ENCODE data around the gene NACAD.

Gene NACAD

DNA sequence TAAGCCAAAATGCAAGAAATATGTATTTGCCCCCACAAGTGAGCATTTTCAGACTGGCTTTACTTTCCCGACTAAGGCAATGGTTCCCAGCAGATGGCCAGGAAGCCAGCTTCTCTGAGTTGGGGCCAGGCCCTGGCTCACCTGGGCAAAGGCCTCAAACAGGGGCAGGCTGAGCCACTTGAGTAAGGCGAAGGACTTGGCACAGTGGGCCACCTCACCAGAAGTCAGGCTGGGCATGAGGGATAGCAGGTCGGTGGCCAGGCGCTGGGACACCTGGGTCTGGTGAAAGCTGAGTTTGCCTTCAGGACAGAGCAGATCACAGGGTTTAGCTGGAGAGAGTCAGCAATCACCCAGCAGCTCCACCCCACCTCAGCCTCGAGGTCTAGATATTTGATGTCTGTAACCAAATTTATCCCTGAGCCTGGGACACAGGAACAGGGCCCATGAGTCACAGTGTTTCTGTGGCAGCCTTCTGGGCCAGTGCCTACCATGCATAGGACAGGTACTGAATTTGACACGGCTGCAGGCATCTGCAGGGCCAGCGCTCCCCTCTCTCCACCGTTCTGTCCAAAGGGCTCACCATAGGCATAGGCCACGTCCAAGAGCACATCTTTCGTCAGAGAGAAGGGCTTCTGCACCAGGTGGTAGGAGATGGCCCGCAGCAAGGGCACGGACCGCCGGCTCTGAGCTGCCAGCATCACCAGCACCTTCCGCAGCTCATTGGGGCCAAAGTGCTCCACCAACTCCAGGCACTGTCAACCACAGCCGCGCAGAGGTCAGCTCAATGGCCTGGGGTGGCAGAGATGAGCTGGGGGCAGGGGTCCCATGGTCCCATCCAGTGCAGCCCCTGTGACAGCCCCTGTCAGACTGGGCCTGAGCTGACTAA is 15.4 kb upstream of the NACAD start:
- Histone ChIP-seq H3K27me3 (ENCODE audit: control insufficient read depth, insufficient read depth, low read length) (no peaks in the 10 kb centered on the region), H3K4me3 (ENCODE audit: low read length) (no peak overlapping the region), H3K9me3 (ENCODE audit: control insufficient read depth, insufficient read depth, low read length) (no peaks in the 10 kb centered on the region), H3K4me1 (ENCODE audit: control insufficient read depth, insufficient read depth, low read length) (no peaks in the 10 kb centered on the region), H3K27ac (ENCODE audit: low read length) (no peak overlapping the region), H3K36me3 (ENCODE audit: control insufficient read depth, insufficient read depth, low read length) (peaks cover 86% of the 10 kb centered on the region)
- WGBS (ENCODE audit: insufficient coverage, insufficient read length), result no CpG with 5 or more reads among the region's 17 CpGs
- DNase-seq (ENCODE audit: low read depth, low spot score), result no peak

DNA sequence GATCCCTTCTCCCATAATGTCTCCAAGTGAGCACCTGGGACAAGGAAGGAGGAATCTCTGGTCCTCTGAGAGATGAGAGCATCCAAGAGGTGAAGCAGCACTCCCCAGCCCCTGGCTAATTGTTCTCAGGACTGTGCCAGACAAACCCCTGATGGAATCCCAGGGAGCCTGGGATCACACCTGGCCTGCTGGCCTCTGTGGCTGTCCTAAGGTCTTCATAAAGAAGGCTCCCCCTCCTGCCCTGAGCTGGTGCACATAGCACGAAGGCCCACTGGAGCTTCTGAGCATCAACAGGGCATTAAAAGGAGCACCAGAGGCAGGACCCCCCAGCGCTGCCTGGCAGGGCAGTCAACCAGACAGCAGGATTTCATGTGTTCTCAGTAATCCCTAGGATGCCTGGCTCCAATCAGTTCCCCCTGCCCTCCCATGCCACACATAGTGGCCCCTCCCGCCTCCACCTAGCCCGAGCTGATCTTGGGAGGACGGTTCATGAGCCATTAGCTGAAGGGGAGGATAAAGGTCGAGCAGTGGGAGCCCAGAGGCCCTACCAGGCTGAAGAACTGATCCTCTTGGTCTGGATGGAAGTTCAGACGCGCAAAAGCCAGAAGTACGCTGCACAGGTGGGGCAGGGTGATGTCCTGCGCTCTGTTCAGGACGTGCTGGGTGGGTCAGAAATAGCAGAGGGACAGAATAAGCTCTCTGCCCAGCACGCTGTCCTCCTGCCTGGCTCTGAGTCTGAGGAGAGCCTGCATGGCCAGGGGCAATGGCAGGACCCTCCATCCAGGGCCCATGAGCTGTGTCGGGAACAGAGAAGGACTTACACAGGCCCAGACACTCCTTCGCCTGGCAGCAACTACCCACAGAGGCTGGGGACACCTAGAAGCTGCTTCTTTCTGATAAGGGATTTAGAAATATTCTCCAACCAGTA is 14.3 kb upstream of the NACAD start:
- WGBS (ENCODE audit: insufficient coverage, insufficient read length), result no CpG with 5 or more reads among the region's 14 CpGs

DNA sequence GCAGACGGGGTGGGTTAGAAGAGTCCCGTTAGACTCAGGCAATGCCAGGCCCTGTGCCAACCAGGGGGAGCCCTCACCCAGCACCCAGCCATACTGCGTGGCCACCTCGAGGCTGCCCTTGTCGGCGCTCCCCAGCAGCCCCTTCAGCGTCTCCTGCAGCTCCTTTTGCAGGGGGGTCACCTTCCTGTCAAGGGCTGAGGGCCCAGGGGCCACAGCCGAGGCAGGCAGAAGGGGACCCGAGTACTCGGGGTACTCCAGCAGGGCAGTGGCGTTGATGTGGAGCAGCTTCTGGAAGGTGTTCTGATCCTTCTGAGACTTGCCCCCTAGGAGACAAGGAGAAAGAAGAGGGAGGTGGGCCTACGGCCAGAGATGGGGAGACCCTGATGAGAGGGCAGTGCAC is 13.0 kb upstream of the NACAD start:
- Histone ChIP-seq H3K36me3 (ENCODE audit: control insufficient read depth, insufficient read depth, low read length) (peaks cover 71% of the 10 kb centered on the region), H3K27me3 (ENCODE audit: control insufficient read depth, insufficient read depth, low read length) (no peaks in the 10 kb centered on the region), H3K27ac (ENCODE audit: low read length) (no peak overlapping the region), H3K4me1 (ENCODE audit: control insufficient read depth, insufficient read depth, low read length) (no peaks in the 10 kb centered on the region), H3K9me3 (ENCODE audit: control insufficient read depth, insufficient read depth, low read length) (no peaks in the 10 kb centered on the region), H3K4me3 (ENCODE audit: low read length) (no peak overlapping the region)
- no peak for DNase-seq (ENCODE audit: low read depth, low spot score)
- no CpG with 5 or more reads among the region's 12 CpGs for WGBS (ENCODE audit: insufficient coverage, insufficient read length)

More for the DNA sequence above, 14.3 kb upstream of the NACAD start:
- peaks cover 78% of the 10 kb centered on the region for H3K36me3 ChIP-seq (ENCODE audit: control insufficient read depth, insufficient read depth, low read length)
- H3K27me3 ChIP-seq (ENCODE audit: control insufficient read depth, insufficient read depth, low read length), result no peaks in the 10 kb centered on the region
- DNase-seq (ENCODE audit: low read depth, low spot score), result no peak
- no peak overlapping the region for H3K27ac ChIP-seq (ENCODE audit: low read length)
- H3K9me3 ChIP-seq (ENCODE audit: control insufficient read depth, insufficient read depth, low read length), result no peaks in the 10 kb centered on the region
- H3K4me3 ChIP-seq (ENCODE audit: low read length), result no peak overlapping the region
- no peaks in the 10 kb centered on the region for H3K4me1 ChIP-seq (ENCODE audit: control insufficient read depth, insufficient read depth, low read length)

- no peak overlapping the region for H3K27ac ChIP-seq (ENCODE audit: low read length)
- H3K36me3 ChIP-seq (ENCODE audit: control insufficient read depth, insufficient read depth, low read length), result peaks cover 65% of the 10 kb centered on the region
- H3K4me3 ChIP-seq (ENCODE audit: low read length), result no peak overlapping the region
- no peaks in the 10 kb centered on the region for H3K27me3 ChIP-seq (ENCODE audit: control insufficient read depth, insufficient read depth, low read length)
- DNase-seq (ENCODE audit: low read depth, low spot score), result no peak
- WGBS (ENCODE audit: insufficient coverage, insufficient read length), result no CpG with 5 or more reads among the region's 13 CpGs
- H3K4me1 ChIP-seq (ENCODE audit: control insufficient read depth, insufficient read depth, low read length), result no peaks in the 10 kb centered on the region
- H3K9me3 ChIP-seq (ENCODE audit: control insufficient read depth, insufficient read depth, low read length), result no peaks in the 10 kb centered on the region
Measured at GRCh38 chr7:45100761-45101480, 12.2 kb upstream of the NACAD start.

GRCh38 chr7:45099891-45100760 is 11.4 kb upstream of the NACAD start:
- Histone ChIP-seq H3K4me3 (ENCODE audit: low read length) (no peak overlapping the region), H3K4me1 (ENCODE audit: control insufficient read depth, insufficient read depth, low read length) (no peaks in the 10 kb centered on the region), H3K27ac (ENCODE audit: low read length) (no peak overlapping the region), H3K36me3 (ENCODE audit: control insufficient read depth, insufficient read depth, low read length) (peaks cover 57% of the 10 kb centered on the region), H3K9me3 (ENCODE audit: control insufficient read depth, insufficient read depth, low read length) (no peaks in the 10 kb centered on the region), H3K27me3 (ENCODE audit: control insufficient read depth, insufficient read depth, low read length) (no peaks in the 10 kb centered on the region)
- WGBS (ENCODE audit: insufficient coverage, insufficient read length), result no CpG with 5 or more reads among the region's 16 CpGs
- no peak for DNase-seq (ENCODE audit: low read depth, low spot score)

DNA sequence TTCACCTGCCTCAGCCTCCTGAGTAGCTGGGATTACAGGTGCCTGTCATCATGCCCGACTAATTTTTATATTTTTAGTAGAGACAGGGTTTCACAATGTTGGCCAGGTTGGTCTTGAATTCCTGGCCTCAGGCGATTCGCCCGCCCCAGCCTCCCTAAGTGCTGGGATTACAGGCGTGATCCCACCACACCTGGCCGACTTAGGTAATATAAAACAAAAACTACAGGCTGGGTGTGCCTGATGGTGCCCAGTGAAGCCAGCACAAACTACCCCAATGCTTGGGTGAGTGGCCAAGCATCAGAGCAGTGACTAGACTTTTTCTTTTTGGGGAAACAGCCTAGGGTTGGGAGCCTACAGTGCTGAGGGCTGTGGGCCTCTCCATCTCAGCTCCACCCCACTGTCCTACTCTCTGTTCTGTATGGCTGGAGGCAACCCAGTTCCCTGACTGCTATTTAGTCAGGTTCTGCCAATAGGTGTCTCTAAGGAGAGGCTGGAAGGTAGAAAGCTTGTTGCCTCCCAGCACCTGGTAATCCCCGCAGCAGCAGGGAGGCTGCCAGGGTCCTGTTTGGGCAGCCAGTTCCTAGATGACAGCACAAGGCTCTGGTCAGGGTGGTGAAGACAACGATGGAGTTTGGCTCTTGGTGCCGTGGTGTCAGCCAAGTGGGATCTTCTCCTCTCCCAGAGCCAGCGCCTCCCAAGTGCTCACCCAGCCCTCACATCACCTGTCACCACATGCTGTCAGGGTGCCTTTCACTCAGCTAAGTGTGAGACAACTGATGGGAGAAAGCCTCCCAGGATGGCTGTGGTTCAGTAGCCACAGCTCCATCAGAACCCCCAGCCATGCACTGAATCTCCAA is 10.4 kb upstream of the NACAD start:
- Histone ChIP-seq H3K27ac (ENCODE audit: low read length) (no peak overlapping the region), H3K4me1 (ENCODE audit: control insufficient read depth, insufficient read depth, low read length) (no peaks in the 10 kb centered on the region), H3K36me3 (ENCODE audit: control insufficient read depth, insufficient read depth, low read length) (peaks cover 48% of the 10 kb centered on the region), H3K4me3 (ENCODE audit: low read length) (no peak overlapping the region), H3K9me3 (ENCODE audit: control insufficient read depth, insufficient read depth, low read length) (no peaks in the 10 kb centered on the region), H3K27me3 (ENCODE audit: control insufficient read depth, insufficient read depth, low read length) (no peaks in the 10 kb centered on the region)
- WGBS (ENCODE audit: insufficient coverage, insufficient read length), result no CpG with 5 or more reads among the region's 10 CpGs
- no peak for DNase-seq (ENCODE audit: low read depth, low spot score)

DNA sequence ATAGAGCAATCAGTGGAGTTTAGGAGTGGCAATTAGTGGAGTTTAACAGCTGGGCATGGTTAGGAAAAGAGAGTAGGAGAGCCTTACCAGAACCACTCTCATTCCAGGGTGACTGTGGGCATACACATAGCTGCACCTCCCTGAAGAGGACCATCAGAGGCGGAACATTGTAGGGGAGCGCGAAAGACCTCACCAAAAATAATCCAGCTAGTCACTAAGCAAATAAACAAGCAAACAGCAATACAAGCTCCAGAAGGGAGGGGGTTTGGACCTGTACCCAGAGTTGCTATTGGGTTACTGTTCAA is 4.1 kb upstream of the NACAD start:
- H3K27me3 ChIP-seq (ENCODE audit: control insufficient read depth, insufficient read depth, low read length), result no peaks in the 10 kb centered on the region
- H3K27ac ChIP-seq (ENCODE audit: low read length), result no peak overlapping the region
- peaks cover 5% of the 10 kb centered on the region for H3K4me1 ChIP-seq (ENCODE audit: control insufficient read depth, insufficient read depth, low read length)
- no peak for DNase-seq (ENCODE audit: low read depth, low spot score)
- no peaks in the 10 kb centered on the region for H3K9me3 ChIP-seq (ENCODE audit: control insufficient read depth, insufficient read depth, low read length)
- WGBS (ENCODE audit: insufficient coverage, insufficient read length), result no CpG with 5 or more reads among the region's 3 CpGs
- H3K36me3 ChIP-seq (ENCODE audit: control insufficient read depth, insufficient read depth, low read length), result no peaks in the 10 kb centered on the region
- no peak overlapping the region for H3K4me3 ChIP-seq (ENCODE audit: low read length)

GRCh38 chr7:45092100-45092930 is 3.5 kb upstream of the NACAD start:
- Histone ChIP-seq H3K27me3 (ENCODE audit: control insufficient read depth, insufficient read depth, low read length) (no peaks in the 10 kb centered on the region), H3K4me3 (ENCODE audit: low read length) (no peak overlapping the region), H3K27ac (ENCODE audit: low read length) (no peak overlapping the region), H3K4me1 (ENCODE audit: control insufficient read depth, insufficient read depth, low read length) (peaks cover 5% of the 10 kb centered on the region), H3K36me3 (ENCODE audit: control insufficient read depth, insufficient read depth, low read length) (no peaks in the 10 kb centered on the region), H3K9me3 (ENCODE audit: control insufficient read depth, insufficient read depth, low read length) (no peaks in the 10 kb centered on the region)
- WGBS (ENCODE audit: insufficient coverage, insufficient read length), result no CpG with 5 or more reads among the region's 7 CpGs
- no peak for DNase-seq (ENCODE audit: low read depth, low spot score)
